SK-N-MC (cell line): Measurements from ENCODE around the gene MEI1.

Experiments used
- EZH2 ChIP-seq: fragments of 200-600 bp; sonication (generic); IDR thresholded peaks from one replicate; pipeline ENCODE4 v1.6.1; 2017; ENCODE audit warnings: antibody characterized with exemption
- POLR2AphosphoS5 ChIP-seq: IDR thresholded peaks from 2 replicates; pipeline ENCODE4 v1.6.1; 2012; ENCODE audit warnings: mild to moderate bottlenecking, low read depth, low read length, borderline replicate concordance

DNA sequence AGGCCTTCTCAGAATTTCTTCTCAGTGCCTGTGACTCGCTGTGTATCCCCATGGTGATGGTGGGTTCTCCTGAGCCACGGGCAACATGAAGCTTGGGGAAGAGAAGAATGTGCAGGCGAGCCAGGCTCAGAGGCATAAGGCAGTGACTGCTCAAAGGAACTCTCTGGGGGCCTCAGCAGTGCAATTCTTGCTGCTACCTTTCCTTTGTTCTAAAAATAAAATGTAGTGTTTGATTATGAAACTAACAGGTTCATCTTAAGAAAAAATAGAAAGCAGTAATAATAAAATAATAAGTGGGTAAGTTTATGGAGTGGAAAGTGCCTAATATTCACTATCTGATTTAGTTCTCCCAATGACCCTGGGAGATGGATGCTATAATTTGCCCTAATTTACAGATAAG, 46.7 kb downstream of the MEI1 start:
- no peak for TF ChIP-seq POLR2AphosphoS5
- no peak for TF ChIP-seq EZH2
